GM12878 (cell line): ENCODE data around the gene ERVFRD-1. TPM values are rescaled to one million over a fixed set of nuclear protein-coding genes. Genes with fewer than 3 reads are reported as not detected.

Source experiments
- ATAC-seq: fragments of 200-7000 bp; cut with Tn5 transposase; 3 replicates; pipeline ENCODE4 v1.9.1; 2020; ENCODE audit warnings: mild to moderate bottlenecking, moderate library complexity
- BruUV-seq: library from RNA; stranded (reverse); fragments of 400-500 nt; replicated peaks from 2 replicates; lab custom pipeline; 2021; lab: Mats Ljungman, UMichigan
- CTCF ChIA-PET: fragments of 300-600 bp; sonication (Branson Sonifier 250); formaldehyde crosslinking; extraction: SDS; loops from one replicate; lab custom pipeline; 2021; ENCODE audit warnings: inconsistent platforms; lab: Yijun Ruan, JAX
- POLR2A ChIA-PET: fragments of 350-600 bp; formaldehyde crosslinking; extraction: SDS; loops from one replicate; lab custom pipeline; 2021; ENCODE audit warnings: inconsistent platforms; lab: Charles Lee
- RAD21 ChIA-PET: fragments of 300-600 bp; sonication (Branson Sonifier 250); formaldehyde crosslinking; loops from one replicate; lab custom pipeline; 2023; ENCODE audit warnings: antibody characterized with exemption; ENCODE audit not compliant: unreplicated experiment; lab: Charles Lee
- SMC1A ChIA-PET: fragments of 300-600 bp; sonication (Branson Sonifier 250); formaldehyde crosslinking; loops from one replicate; lab custom pipeline; 2023; ENCODE audit not compliant: unreplicated experiment, uncharacterized antibody; lab: Charles Lee
- DNase-seq: peaks from one replicate; pipeline ENCODE4 v3.0.0-alpha.2; 2011; ENCODE audit warnings: low read depth, low spot score
- FAIRE-seq: peaks from 3 replicates; lab custom pipeline; 2011; peaks lifted over from hg19 to GRCh38; lab: Jason Lieb, UNC
- H2AFZ ChIP-seq: 2 replicates; pipeline ENCODE4 v1.6.0; 2011; ENCODE audit warnings: low read depth, low read length, control low read depth; ENCODE audit not compliant: control insufficient read depth
- H3K27ac ChIP-seq: 2 replicates; pipeline ENCODE4 v1.5.1; 2011; ENCODE audit warnings: control low read depth; ENCODE audit not compliant: control insufficient read depth, insufficient read depth
- H3K27me3 ChIP-seq, 2 experiments: replicated peaks in 1 of 2; 2 replicates each; pipeline versions ENCODE4 v1.6.0 to v1.6.1; 2011; ENCODE audit warnings: low read length in 1 of 2; ENCODE audit not compliant: control insufficient read depth in 2 of 2, insufficient read depth in 2 of 2
- H3K36me3 ChIP-seq, 2 experiments: 2 replicates each; pipeline ENCODE4 v1.5.1; 2011; ENCODE audit warnings: low read length in 1 of 2; ENCODE audit not compliant: control insufficient read depth in 2 of 2, insufficient read depth in 2 of 2
- H3K4me1 ChIP-seq: 2 replicates; pipeline ENCODE4 v1.6.1; 2011; ENCODE audit warnings: mild to moderate bottlenecking, low read length, moderate library complexity, mixed read lengths; ENCODE audit not compliant: control insufficient read depth, insufficient read depth
- H3K4me2 ChIP-seq: 2 replicates; pipeline ENCODE4 v1.6.0; 2011; ENCODE audit warnings: control low read depth; ENCODE audit not compliant: control insufficient read depth, insufficient read depth
- H3K4me3 ChIP-seq: fragments of 200-600 bp; sonication (generic); 2 replicates; pipeline ENCODE4 v1.5.1; 2016
- H3K79me2 ChIP-seq: 2 replicates; pipeline ENCODE4 v1.6.0; 2011; ENCODE audit warnings: low read length; ENCODE audit not compliant: control insufficient read depth, insufficient read depth
- H3K9ac ChIP-seq: 2 replicates; pipeline ENCODE4 v1.8.0; 2011; ENCODE audit warnings: low read length, control low read depth, mixed read lengths; ENCODE audit not compliant: control insufficient read depth, insufficient read depth
- H3K9me3 ChIP-seq: replicated peaks from 3 replicates; pipeline ENCODE4 v1.5.1; 2011; ENCODE audit warnings: mild to moderate bottlenecking, low read length; ENCODE audit not compliant: control insufficient read depth, insufficient read depth
- H4K20me1 ChIP-seq: 2 replicates; pipeline ENCODE4 v1.6.0; 2011; ENCODE audit not compliant: control insufficient read depth, insufficient read depth
- CHD2 ChIP-seq: IDR thresholded peaks from 2 replicates; pipeline ENCODE4 v1.6.1; 2011; ENCODE audit warnings: low read depth, low read length, improper control_type of control experiment, borderline replicate concordance
- FOS ChIP-seq: IDR thresholded peaks from 3 replicates; pipeline ENCODE4 v1.6.1; 2011; ENCODE audit warnings: borderline replicate concordance; ENCODE audit not compliant: insufficient read length; ENCODE audit errors: extremely low read depth
- FOXM1 ChIP-seq: IDR thresholded peaks from 2 replicates; pipeline ENCODE4 v1.6.1; 2012; ENCODE audit warnings: low read depth, mild to moderate bottlenecking, inconsistent platforms, low read length, moderate library complexity
- JUNB ChIP-seq: IDR thresholded peaks from 2 replicates; pipeline ENCODE4 v1.6.1; 2016; ENCODE audit warnings: antibody characterized with exemption, mild to moderate bottlenecking
- JUND ChIP-seq: IDR thresholded peaks from 2 replicates; pipeline ENCODE4 v1.6.1; 2012; ENCODE audit warnings: low read depth, mild to moderate bottlenecking, low read length, improper control_type of control experiment, moderate library complexity
- KLF5 ChIP-seq: fragments of 450-650 bp; IDR thresholded peaks from 2 replicates; pipeline ENCODE4 v1.6.1; 2014; ENCODE audit warnings: mild to moderate bottlenecking; ENCODE audit not compliant: partially characterized antibody
- RBBP5 ChIP-seq: fragments of 200-600 bp; sonication (generic); conservative IDR thresholded peaks from 2 replicates; pipeline ENCODE4 v1.6.1; 2016
- SMAD5 ChIP-seq: IDR thresholded peaks from 2 replicates; pipeline ENCODE4 v1.6.1; 2016; ENCODE audit warnings: antibody characterized with exemption, low read depth
- SMARCA5 ChIP-seq: fragments of 450-650 bp; IDR thresholded peaks from 2 replicates; pipeline ENCODE4 v1.6.1; 2017; ENCODE audit warnings: mild to moderate bottlenecking
- SREBF2 ChIP-seq: IDR thresholded peaks from 2 replicates; pipeline ENCODE4 v1.6.1; 2012; ENCODE audit warnings: mild to moderate bottlenecking, low read length
- WRNIP1 ChIP-seq: IDR thresholded peaks from 2 replicates; pipeline ENCODE4 v1.6.1; 2011; ENCODE audit warnings: low read depth, low read length, improper control_type of control experiment, borderline replicate concordance
- WGBS: methylation state at CpG from one replicate; pipeline ENCODE4 v1.1.6; 2016; ENCODE audit warnings: low lambda C conversion rate; ENCODE audit not compliant: insufficient replicate concordance, insufficient coverage; ENCODE audit errors: missing lambda C conversion rate; 5-methylcytosine and 5-hydroxymethylcytosine counted together
- in situ Hi-C: fragments of 300-500 bp; cut with MboI; formaldehyde crosslinking; loops from 9 replicates; pipeline ENCODE4 v1.14.3; 2018; ENCODE audit warnings: mixed read lengths
- intact Hi-C: fragments of 100-400 bp; cut with micrococcal nuclease; formaldehyde crosslinking; loops from one replicate; pipeline ENCODE4 v1.14.2; 2022; ENCODE audit not compliant: unreplicated experiment
- polyA plus RNA-seq, 11 experiments: library from polyadenylated mRNA; depleted of rRNA in 4 of 11; unstranded in 6 of 11; stranded (reverse) in 5 of 11; fragments of >200 nt; fragmentation: Nextera tagmentation in 4 of 11; fragmentation: Illumina TruSeq in 1 of 11; extraction: Ambion mirVana in 4 of 11; extraction: Trizol in 1 of 11; gene quantifications; 1 replicate in 1 of 11; 2 replicates in 10 of 11; pipeline versions ENCODE4 v1.2.1 to v1.2.3, GENCODE V29; 2011 to 2016; ENCODE audit warnings: inconsistent platforms in 2 of 11, missing spikeins in 2 of 11, low read depth in 1 of 11
- total RNA-seq, 4 experiments: library from RNA; depleted of rRNA in 3 of 4; stranded (reverse); fragments of >200 nt in 3 of 4; fragmentation: Illumina TruSeq in 1 of 4; extraction: Trizol in 1 of 4; gene quantifications; 2 replicates each; pipeline versions ENCODE4 v1.2.1 to v1.2.3, GENCODE V29; 2013 to 2021
- TF ChIP-seq, protein P1 (sequence below): IDR thresholded peaks from 2 replicates; pipeline ENCODE4 v1.6.1; 2012; ENCODE audit warnings: low read length, inconsistent platforms
- TF ChIP-seq, protein P2 (sequence below), 3 experiments: IDR thresholded peaks in 2 of 3; conservative IDR thresholded peaks in 1 of 3; 2 replicates each; pipeline ENCODE4 v1.5.1; 2011; ENCODE audit warnings: low read depth in 3 of 3, low read length in 3 of 3, mild to moderate bottlenecking in 3 of 3, control low read depth in 2 of 3, moderate library complexity in 2 of 3, inconsistent platforms in 1 of 3, mixed read lengths in 1 of 3; ENCODE audit not compliant: control insufficient read depth in 2 of 3, insufficient read depth in 1 of 3; ENCODE audit errors: extremely low read depth in 1 of 3
- TF ChIP-seq, protein P3 (sequence below): IDR thresholded peaks from 2 replicates; pipeline ENCODE4 v1.6.1; 2011; ENCODE audit warnings: borderline replicate concordance, low read depth, mild to moderate bottlenecking, moderate library complexity, mixed read lengths, low read length; ENCODE audit not compliant: insufficient read depth; ENCODE audit errors: extremely low read length
- TF ChIP-seq, protein P4 (sequence below): IDR thresholded peaks from 2 replicates; pipeline ENCODE4 v1.6.1; 2012; ENCODE audit warnings: low read depth, low read length, improper control_type of control experiment
- TF ChIP-seq, protein P5 (sequence below): IDR thresholded peaks from 2 replicates; pipeline ENCODE4 v1.6.1; 2012; ENCODE audit warnings: mild to moderate bottlenecking, low read depth, low read length

The ERVFRD-1 gene
- total and polyA plus RNA-seq, 10 of the 15 experiments (the other 5 are each of a cell fraction or from before 2014, with no cell fraction given): 0.03 to 0.11 (median 0.07) TPM; not detected in 7

DNA sequence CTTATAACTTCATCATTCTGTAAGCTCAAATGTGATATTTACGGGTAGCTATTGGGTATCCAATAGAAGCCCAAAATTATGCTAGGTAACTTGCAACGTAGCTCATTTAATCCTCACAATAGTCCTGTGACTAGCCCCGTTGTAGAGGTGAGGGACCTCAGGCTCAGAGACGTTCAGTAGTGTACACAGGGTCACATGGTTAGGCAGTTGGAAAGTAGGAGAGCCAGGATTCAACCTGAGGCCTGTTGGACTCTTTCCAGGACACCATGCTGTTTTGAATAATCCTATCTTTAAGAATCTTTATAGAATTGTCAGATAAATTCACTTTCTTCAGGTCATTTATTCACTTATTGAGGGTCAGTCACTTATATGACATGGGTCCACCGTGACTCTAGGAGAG lies 58.2 kb downstream of the ERVFRD-1 start:
- Histone ChIP-seq H3K9ac (no peak overlapping the region), H3K27ac (no peak overlapping the region), H3K79me2 (no peaks in the 10 kb centered on the region), H3K4me2 (no peak overlapping the region), H3K4me3 (no peak overlapping the region), H3K4me1 (no peaks in the 10 kb centered on the region), H2AFZ (no peak overlapping the region), H4K20me1 (no peaks in the 10 kb centered on the region), H3K9me3 (no peaks in the 10 kb centered on the region), H3K36me3 (no peaks in the 10 kb centered on the region), H3K27me3 (no peaks in the 10 kb centered on the region; a peak in 1 of 4 replicates)
- no TSS peak for BruUV-seq
- FAIRE-seq (no peak), DNase-seq (no peak), ATAC-seq (no peak)
- ChIA-PET RAD21 (interaction anchor here (1.0 to 1.1 kb wide), 2 partner anchors 11 to 102 kb away, joined by 5 to 6 read pairs; no protein-coding TSS in a partner anchor), SMC1A (interaction anchor here (0.7 to 1.2 kb wide), 3 partner anchors 20 to 29 kb away, joined by 3 read pairs; no protein-coding TSS in a partner anchor), POLR2A (interaction anchor here (0.5 kb wide), 1 partner anchor 359 kb away, joined by 5 read pairs; no protein-coding TSS in a partner anchor), CTCF (interaction anchor here (0.7 to 2.3 kb wide), 8 partner anchors 9 to 206 kb away, joined by 3 to 7 read pairs (median 4); no protein-coding TSS in a partner anchor)
- in situ Hi-C loops (no loop called here), intact Hi-C loops (no loop called here)
- WGBS: 13% methylated on average over 5 of the region's 5 CpGs
- TF ChIP-seq, protein P1, sequence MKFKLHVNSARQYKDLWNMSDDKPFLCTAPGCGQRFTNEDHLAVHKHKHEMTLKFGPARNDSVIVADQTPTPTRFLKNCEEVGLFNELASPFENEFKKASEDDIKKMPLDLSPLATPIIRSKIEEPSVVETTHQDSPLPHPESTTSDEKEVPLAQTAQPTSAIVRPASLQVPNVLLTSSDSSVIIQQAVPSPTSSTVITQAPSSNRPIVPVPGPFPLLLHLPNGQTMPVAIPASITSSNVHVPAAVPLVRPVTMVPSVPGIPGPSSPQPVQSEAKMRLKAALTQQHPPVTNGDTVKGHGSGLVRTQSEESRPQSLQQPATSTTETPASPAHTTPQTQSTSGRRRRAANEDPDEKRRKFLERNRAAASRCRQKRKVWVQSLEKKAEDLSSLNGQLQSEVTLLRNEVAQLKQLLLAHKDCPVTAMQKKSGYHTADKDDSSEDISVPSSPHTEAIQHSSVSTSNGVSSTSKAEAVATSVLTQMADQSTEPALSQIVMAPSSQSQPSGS: no peak
- no peak for TF ChIP-seq WRNIP1
- TF ChIP-seq, protein P2, sequence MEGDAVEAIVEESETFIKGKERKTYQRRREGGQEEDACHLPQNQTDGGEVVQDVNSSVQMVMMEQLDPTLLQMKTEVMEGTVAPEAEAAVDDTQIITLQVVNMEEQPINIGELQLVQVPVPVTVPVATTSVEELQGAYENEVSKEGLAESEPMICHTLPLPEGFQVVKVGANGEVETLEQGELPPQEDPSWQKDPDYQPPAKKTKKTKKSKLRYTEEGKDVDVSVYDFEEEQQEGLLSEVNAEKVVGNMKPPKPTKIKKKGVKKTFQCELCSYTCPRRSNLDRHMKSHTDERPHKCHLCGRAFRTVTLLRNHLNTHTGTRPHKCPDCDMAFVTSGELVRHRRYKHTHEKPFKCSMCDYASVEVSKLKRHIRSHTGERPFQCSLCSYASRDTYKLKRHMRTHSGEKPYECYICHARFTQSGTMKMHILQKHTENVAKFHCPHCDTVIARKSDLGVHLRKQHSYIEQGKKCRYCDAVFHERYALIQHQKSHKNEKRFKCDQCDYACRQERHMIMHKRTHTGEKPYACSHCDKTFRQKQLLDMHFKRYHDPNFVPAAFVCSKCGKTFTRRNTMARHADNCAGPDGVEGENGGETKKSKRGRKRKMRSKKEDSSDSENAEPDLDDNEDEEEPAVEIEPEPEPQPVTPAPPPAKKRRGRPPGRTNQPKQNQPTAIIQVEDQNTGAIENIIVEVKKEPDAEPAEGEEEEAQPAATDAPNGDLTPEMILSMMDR (IDR thresholded peaks at IDR 0.05 in 2 of 3, conservative IDR thresholded peaks at IDR 0.05 in 1 of 3; ENCODE audit: control insufficient read depth in 2 of 3, extremely low read depth in 1 of 3, insufficient read depth in 1 of 3, low read depth in 3 of 3, low read length in 3 of 3): no peak
- TF ChIP-seq SMARCA5: no peak
- TF ChIP-seq JUNB: no peak
- TF ChIP-seq, protein P3, sequence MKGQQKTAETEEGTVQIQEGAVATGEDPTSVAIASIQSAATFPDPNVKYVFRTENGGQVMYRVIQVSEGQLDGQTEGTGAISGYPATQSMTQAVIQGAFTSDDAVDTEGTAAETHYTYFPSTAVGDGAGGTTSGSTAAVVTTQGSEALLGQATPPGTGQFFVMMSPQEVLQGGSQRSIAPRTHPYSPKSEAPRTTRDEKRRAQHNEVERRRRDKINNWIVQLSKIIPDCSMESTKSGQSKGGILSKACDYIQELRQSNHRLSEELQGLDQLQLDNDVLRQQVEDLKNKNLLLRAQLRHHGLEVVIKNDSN: no peak
- TF ChIP-seq, protein P4, sequence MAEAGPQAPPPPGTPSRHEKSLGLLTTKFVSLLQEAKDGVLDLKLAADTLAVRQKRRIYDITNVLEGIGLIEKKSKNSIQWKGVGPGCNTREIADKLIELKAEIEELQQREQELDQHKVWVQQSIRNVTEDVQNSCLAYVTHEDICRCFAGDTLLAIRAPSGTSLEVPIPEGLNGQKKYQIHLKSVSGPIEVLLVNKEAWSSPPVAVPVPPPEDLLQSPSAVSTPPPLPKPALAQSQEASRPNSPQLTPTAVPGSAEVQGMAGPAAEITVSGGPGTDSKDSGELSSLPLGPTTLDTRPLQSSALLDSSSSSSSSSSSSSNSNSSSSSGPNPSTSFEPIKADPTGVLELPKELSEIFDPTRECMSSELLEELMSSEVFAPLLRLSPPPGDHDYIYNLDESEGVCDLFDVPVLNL: no peak
- no peak for TF ChIP-seq RBBP5
- TF ChIP-seq, protein P5, sequence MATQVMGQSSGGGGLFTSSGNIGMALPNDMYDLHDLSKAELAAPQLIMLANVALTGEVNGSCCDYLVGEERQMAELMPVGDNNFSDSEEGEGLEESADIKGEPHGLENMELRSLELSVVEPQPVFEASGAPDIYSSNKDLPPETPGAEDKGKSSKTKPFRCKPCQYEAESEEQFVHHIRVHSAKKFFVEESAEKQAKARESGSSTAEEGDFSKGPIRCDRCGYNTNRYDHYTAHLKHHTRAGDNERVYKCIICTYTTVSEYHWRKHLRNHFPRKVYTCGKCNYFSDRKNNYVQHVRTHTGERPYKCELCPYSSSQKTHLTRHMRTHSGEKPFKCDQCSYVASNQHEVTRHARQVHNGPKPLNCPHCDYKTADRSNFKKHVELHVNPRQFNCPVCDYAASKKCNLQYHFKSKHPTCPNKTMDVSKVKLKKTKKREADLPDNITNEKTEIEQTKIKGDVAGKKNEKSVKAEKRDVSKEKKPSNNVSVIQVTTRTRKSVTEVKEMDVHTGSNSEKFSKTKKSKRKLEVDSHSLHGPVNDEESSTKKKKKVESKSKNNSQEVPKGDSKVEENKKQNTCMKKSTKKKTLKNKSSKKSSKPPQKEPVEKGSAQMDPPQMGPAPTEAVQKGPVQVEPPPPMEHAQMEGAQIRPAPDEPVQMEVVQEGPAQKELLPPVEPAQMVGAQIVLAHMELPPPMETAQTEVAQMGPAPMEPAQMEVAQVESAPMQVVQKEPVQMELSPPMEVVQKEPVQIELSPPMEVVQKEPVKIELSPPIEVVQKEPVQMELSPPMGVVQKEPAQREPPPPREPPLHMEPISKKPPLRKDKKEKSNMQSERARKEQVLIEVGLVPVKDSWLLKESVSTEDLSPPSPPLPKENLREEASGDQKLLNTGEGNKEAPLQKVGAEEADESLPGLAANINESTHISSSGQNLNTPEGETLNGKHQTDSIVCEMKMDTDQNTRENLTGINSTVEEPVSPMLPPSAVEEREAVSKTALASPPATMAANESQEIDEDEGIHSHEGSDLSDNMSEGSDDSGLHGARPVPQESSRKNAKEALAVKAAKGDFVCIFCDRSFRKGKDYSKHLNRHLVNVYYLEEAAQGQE: no peak
- TF ChIP-seq FOXM1: no peak
- no peak for TF ChIP-seq SREBF2
- no peak for TF ChIP-seq KLF5
- TF ChIP-seq JUND: no peak
- TF ChIP-seq CHD2: no peak
- no peak for TF ChIP-seq FOS
- no peak for TF ChIP-seq SMAD5
